IMR-90 (cell line): ENCODE measurements around the gene ZNG1A.
"Not testable (repeated sequence)": the region's sequence is repeated elsewhere in the genome, so short reads cannot be mapped to it uniquely, and the experiment has no call there.

Source experiments
- CEBPB ChIP-seq: IDR thresholded peaks from 2 replicates; pipeline ENCODE4 v1.6.1; 2012; ENCODE audit warnings: low read depth, low read length, improper control_type of control experiment
- CTCF ChIP-seq: conservative IDR thresholded peaks from 2 replicates; pipeline ENCODE4 v1.5.1; 2012; ENCODE audit warnings: mild to moderate bottlenecking, low read depth, low read length, improper control_type of control experiment
- MAZ ChIP-seq: IDR thresholded peaks from 2 replicates; pipeline ENCODE4 v1.6.1; 2012; ENCODE audit warnings: low read depth, mild to moderate bottlenecking, low read length, improper control_type of control experiment, moderate library complexity, borderline replicate concordance
- MXI1 ChIP-seq: IDR thresholded peaks from 2 replicates; pipeline ENCODE4 v1.6.1; 2012; ENCODE audit warnings: low read depth, mild to moderate bottlenecking, low read length, moderate library complexity, borderline replicate concordance
- SMC3 ChIP-seq: fragments of 150-350 bp; IDR thresholded peaks from 2 replicates; pipeline ENCODE4 v1.6.1; 2016; ENCODE audit warnings: low read depth, mild to moderate bottlenecking, antibody characterized with exemption, low read length, moderate library complexity
- USF2 ChIP-seq: fragments of 150-350 bp; IDR thresholded peaks from 2 replicates; pipeline ENCODE4 v1.6.1; 2017; ENCODE audit warnings: mild to moderate bottlenecking, antibody characterized with exemption, low read length, low read depth

- TF ChIP-seq CTCF, USF2, CEBPB, MXI1, MAZ, SMC3: not testable (repeated sequence)
Measured at GRCh38 chr9:73900-74525, 104.8 kb downstream of the ZNG1A start.
